T-cell (primary cell): ENCODE measurements around the gene CHRM3. TPM values are rescaled to one million over a fixed set of nuclear protein-coding genes. Genes with fewer than 3 reads are reported as not detected.

ENCODE experiments used
- ATAC-seq, 4 experiments: fragments of 200-7000 bp in 3 of 4; fragments of 150-1000 bp in 1 of 4; cut with Tn5 transposase; replicated peaks in 1 of 4; 1 replicate in 3 of 4; 2 replicates in 1 of 4; pipeline ENCODE4 v1.10.0; 2021; ENCODE audit warnings: moderate library complexity in 3 of 4, mild to moderate bottlenecking in 2 of 4, moderate number of reproducible peaks in 1 of 4
- CTCF ChIA-PET, 2 donors: fragments of 300-600 bp; sonication (Branson Sonifier 250); formaldehyde crosslinking; loops; one replicate each; lab custom pipeline; 2022; ENCODE audit warnings: antibody characterized with exemption in 2 of 2; lab: Charles Lee
- POLR2A ChIA-PET, 2 donors: fragments of 300-600 bp; sonication (Branson Sonifier 250); formaldehyde crosslinking; loops; one replicate each; lab custom pipeline; 2022; ENCODE audit warnings: antibody characterized with exemption in 2 of 2; lab: Charles Lee
- DNase-seq, 35 experiments: peaks; one replicate each; pipeline versions ENCODE4 v3.0.0 to v3.0.0-alpha.2; 2013 to 2023
- H3K27ac ChIP-seq: one replicate; pipeline ENCODE4 v1.5.1; 2013; ENCODE audit warnings: low read length
- H3K27me3 ChIP-seq, 2 experiments: replicated peaks in 1 of 2; 1 replicate in 1 of 2; 2 replicates in 1 of 2; pipeline versions ENCODE4 v1.6.1 to v1.7.0; 2013; ENCODE audit warnings: low read length in 1 of 2, mixed read lengths in 1 of 2; ENCODE audit not compliant: control insufficient read depth in 2 of 2, insufficient read depth in 2 of 2; ENCODE audit errors: extremely low read depth in 1 of 2
- H3K36me3 ChIP-seq, 2 donors: 1 replicate in 1 of 2; 2 replicates in 1 of 2; pipeline versions ENCODE4 v1.6.1 to v1.7.0; 2013; ENCODE audit warnings: low read length in 1 of 2; ENCODE audit not compliant: control insufficient read depth in 2 of 2, insufficient read depth in 1 of 2; ENCODE audit errors: extremely low read depth in 1 of 2
- H3K4me1 ChIP-seq, 2 experiments: 1 replicate in 1 of 2; 2 replicates in 1 of 2; pipeline versions ENCODE4 v1.6.1 to v1.7.0; 2013; ENCODE audit warnings: low read length in 2 of 2, mixed read lengths in 1 of 2; ENCODE audit not compliant: insufficient read depth in 2 of 2, control insufficient read depth in 1 of 2; ENCODE audit errors: extremely low read depth in 1 of 2
- H3K4me3 ChIP-seq, 2 donors: 1 replicate in 1 of 2; 2 replicates in 1 of 2; pipeline versions ENCODE4 v1.5.1 to v1.7.0; 2013; ENCODE audit warnings: mild to moderate bottlenecking in 2 of 2, low read length in 1 of 2, moderate library complexity in 1 of 2; ENCODE audit not compliant: control insufficient read depth in 1 of 2; ENCODE audit errors: extremely low read depth in 1 of 2
- H3K9me3 ChIP-seq: 2 replicates; pipeline ENCODE4 v1.7.0; 2013
- H3K27ac Mint-ChIP-seq, 2 donors: one replicate each; pipeline ENCODE4 v1.8.0; 2020 to 2021; ENCODE audit warnings: mild to moderate bottlenecking in 2 of 2, mixed read lengths in 2 of 2
- H3K27me3 Mint-ChIP-seq, 2 donors: one replicate each; pipeline ENCODE4 v1.8.0; 2021 to 2022; ENCODE audit warnings: mixed read lengths in 2 of 2
- H3K36me3 Mint-ChIP-seq: one replicate; pipeline ENCODE4 v1.8.0; 2021; ENCODE audit warnings: mixed read lengths
- H3K4me1 Mint-ChIP-seq, 3 donors: one replicate each; pipeline ENCODE4 v1.8.0; 2020 to 2022; ENCODE audit warnings: mixed read lengths in 3 of 3, mild to moderate bottlenecking in 1 of 3
- H3K4me3 Mint-ChIP-seq, 3 donors: one replicate each; pipeline ENCODE4 v1.8.0; 2020 to 2022; ENCODE audit warnings: mild to moderate bottlenecking in 3 of 3, mixed read lengths in 3 of 3, moderate library complexity in 3 of 3
- H3K9me3 Mint-ChIP-seq, 3 donors: one replicate each; pipeline ENCODE4 v1.8.0; 2020 to 2022; ENCODE audit warnings: mixed read lengths in 3 of 3
- WGBS: methylation state at CpG from one replicate; pipeline ENCODE4 v1.1.5; 2013; ENCODE audit warnings: missing lambda C conversion rate; ENCODE audit not compliant: insufficient coverage; 5-methylcytosine and 5-hydroxymethylcytosine counted together
- total RNA-seq, 35 experiments: library from RNA in 6 of 35; stranded (reverse) in 6 of 35; fragments of 120-200 nt in 1 of 35; gene quantifications; one replicate each; pipeline versions ENCODE4 v1.2.1 to v1.2.4 and lab custom pipeline; 2013 to 2026

The CHRM3 gene
- total RNA-seq, 5 donors from 2014 or later (not counting 1 experiment from before 2014, with no cell fraction given) = 0.03 to 1.3 (median 0.23) TPM

GRCh38 chr1:239354231-239354630 lies 32.1 kb upstream of the CHRM3 start:
- CTCF ChIA-PET = no interaction called here
- POLR2A ChIA-PET = interaction anchor here in 1 of 2 donors (0.7 kb wide), 1 partner anchor 582 kb away, joined by 5 read pairs; no protein-coding TSS in a partner anchor
- no peaks in the 10 kb centered on the region for H3K4me1 ChIP-seq
- no peaks in the 10 kb centered on the region for H3K36me3 ChIP-seq
- DNase-seq = no peak
- no peak overlapping the region for H3K4me3 ChIP-seq
- no peaks in the 10 kb centered on the region for H3K9me3 Mint-ChIP-seq
- no peaks in the 10 kb centered on the region for H3K4me1 Mint-ChIP-seq
- ATAC-seq = no peak
- H3K27ac ChIP-seq = no peak overlapping the region
- H3K4me3 Mint-ChIP-seq = no peak overlapping the region
- peaks cover 6 to 19% of the 10 kb centered on the region in 2 donors for H3K27me3 Mint-ChIP-seq
- H3K36me3 Mint-ChIP-seq = no peaks in the 10 kb centered on the region
- no peaks in the 10 kb centered on the region for H3K9me3 ChIP-seq
- no CpG with 5 or more reads among the region's 1 CpG for WGBS
- H3K27me3 ChIP-seq = no peaks in the 10 kb centered on the region
- no peak overlapping the region for H3K27ac Mint-ChIP-seq

DNA sequence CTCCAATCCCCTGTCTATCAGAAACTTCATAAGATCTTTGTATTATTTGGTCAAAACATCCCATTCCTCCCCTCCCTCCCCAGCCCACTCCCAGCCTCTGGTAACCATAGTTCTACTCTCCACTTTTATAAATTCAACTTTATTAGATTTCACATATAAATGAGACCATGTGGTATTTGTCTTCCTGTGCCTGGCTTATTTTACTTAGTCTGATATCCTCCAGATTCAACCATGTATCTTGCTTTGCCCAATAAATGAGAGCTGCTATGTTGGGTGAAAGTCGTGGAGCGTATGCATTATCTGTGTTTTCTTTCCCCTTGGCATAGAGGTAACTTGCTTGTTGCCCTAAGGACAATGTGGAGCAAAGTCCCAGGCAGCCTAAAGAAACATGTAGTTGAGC lies 28.5 kb upstream of the CHRM3 start:
- Mint-ChIP-seq H3K36me3 (no peaks in the 10 kb centered on the region), H3K9me3 (no peaks in the 10 kb centered on the region), H3K27ac (no peak overlapping the region), H3K27me3 (peaks cover 2 to 19% of the 10 kb centered on the region in 2 donors), H3K4me1 (no peaks in the 10 kb centered on the region), H3K4me3 (no peak overlapping the region)
- Histone ChIP-seq H3K27me3 (no peaks in the 10 kb centered on the region), H3K36me3 (no peaks in the 10 kb centered on the region), H3K4me1 (no peaks in the 10 kb centered on the region), H3K9me3 (no peaks in the 10 kb centered on the region), H3K4me3 (no peak overlapping the region), H3K27ac (no peak overlapping the region)
- no peak for DNase-seq
- ChIA-PET CTCF (no interaction called here), POLR2A (no interaction called here)
- WGBS = no CpG with 5 or more reads among the region's 2 CpGs
- no peak for ATAC-seq

- H3K27me3 ChIP-seq = no peaks in the 10 kb centered on the region
- Mint-ChIP-seq H3K27ac (no peak overlapping the region), H3K36me3 (no peaks in the 10 kb centered on the region), H3K4me3 (no peak overlapping the region), H3K9me3 (no peaks in the 10 kb centered on the region), H3K27me3 (peaks cover 2 to 19% of the 10 kb centered on the region in 2 donors), H3K4me1 (no peaks in the 10 kb centered on the region)
- no peak overlapping the region for H3K4me3 ChIP-seq
- ATAC-seq (no peak), DNase-seq (no peak)
- H3K27ac ChIP-seq = no peak overlapping the region
- ChIA-PET CTCF (no interaction called here), POLR2A (no interaction called here)
- no peaks in the 10 kb centered on the region for H3K4me1 ChIP-seq
- 60% methylated on average over 1 of the region's 4 CpGs for WGBS
- H3K9me3 ChIP-seq = no peaks in the 10 kb centered on the region
- no peaks in the 10 kb centered on the region for H3K36me3 ChIP-seq
Measured at GRCh38 chr1:239361403-239361802, 25.0 kb upstream of the CHRM3 start.

GRCh38 chr1:239363930-239364329 lies 22.4 kb upstream of the CHRM3 start:
- Histone ChIP-seq H3K36me3 (no peaks in the 10 kb centered on the region), H3K4me1 (no peaks in the 10 kb centered on the region), H3K9me3 (no peaks in the 10 kb centered on the region), H3K27me3 (peaks cover 0 to 3% of the 10 kb centered on the region in 2 experiments), H3K4me3 (no peak overlapping the region), H3K27ac (no peak overlapping the region)
- ATAC-seq (no peak), DNase-seq (no peak)
- Mint-ChIP-seq H3K27ac (no peak overlapping the region), H3K36me3 (no peaks in the 10 kb centered on the region), H3K9me3 (no peaks in the 10 kb centered on the region), H3K27me3 (peaks cover 5 to 8% of the 10 kb centered on the region in 2 donors), H3K4me1 (no peaks in the 10 kb centered on the region), H3K4me3 (no peak overlapping the region)
- ChIA-PET CTCF (no interaction called here), POLR2A (no interaction called here)
- WGBS = 70% methylated on average over 5 of the region's 5 CpGs

DNA sequence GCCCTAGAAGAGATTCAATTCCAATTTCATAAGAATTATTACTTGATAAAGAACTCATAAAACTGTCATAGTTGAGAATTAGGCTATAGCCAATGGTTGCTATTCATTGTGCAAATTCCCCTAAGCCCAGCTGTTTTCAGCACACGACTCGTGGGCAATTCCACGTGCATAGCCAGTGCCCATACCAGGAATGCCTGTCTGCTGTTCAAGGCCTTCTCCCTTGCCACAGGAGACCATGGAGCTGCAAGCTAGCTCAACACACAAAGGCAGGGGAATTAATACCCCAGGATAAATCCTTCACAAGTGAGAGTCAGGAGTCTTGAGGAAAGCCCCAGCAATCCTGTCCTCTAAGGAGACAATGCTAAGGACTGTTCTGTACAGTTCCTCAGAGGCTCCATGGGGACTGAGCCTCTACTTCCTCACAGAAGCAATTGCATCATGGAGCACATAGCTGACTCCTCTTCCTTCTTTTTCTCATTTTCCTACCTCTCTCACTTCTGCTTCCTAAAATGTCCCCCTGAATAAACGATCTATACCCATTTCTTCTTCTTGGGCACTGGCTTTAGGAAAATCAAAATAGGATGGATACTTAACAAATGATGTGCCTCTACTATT lies 19.1 kb upstream of the CHRM3 start:
- H3K27ac ChIP-seq = no peak overlapping the region
- no peaks in the 10 kb centered on the region for H3K36me3 ChIP-seq
- H3K27me3 ChIP-seq = peaks cover 0 to 3% of the 10 kb centered on the region in 2 experiments
- no peaks in the 10 kb centered on the region for H3K9me3 Mint-ChIP-seq
- no peaks in the 10 kb centered on the region for H3K9me3 ChIP-seq
- H3K36me3 Mint-ChIP-seq = no peaks in the 10 kb centered on the region
- WGBS = 91% methylated on average over 3 of the region's 4 CpGs
- ChIA-PET CTCF (interaction anchor here in 1 of 2 donors (1.2 kb wide), 1 partner anchor 57 kb away, joined by 3 read pairs; no protein-coding TSS in a partner anchor), POLR2A (no interaction called here)
- no peak overlapping the region for H3K27ac Mint-ChIP-seq
- H3K4me3 Mint-ChIP-seq = no peak overlapping the region
- H3K4me1 Mint-ChIP-seq = no peaks in the 10 kb centered on the region
- no peaks in the 10 kb centered on the region for H3K4me1 ChIP-seq
- DNase-seq = no peak
- H3K27me3 Mint-ChIP-seq = peaks cover 20 to 21% of the 10 kb centered on the region in 2 donors
- H3K4me3 ChIP-seq = no peak overlapping the region
- no peak for ATAC-seq

DNA sequence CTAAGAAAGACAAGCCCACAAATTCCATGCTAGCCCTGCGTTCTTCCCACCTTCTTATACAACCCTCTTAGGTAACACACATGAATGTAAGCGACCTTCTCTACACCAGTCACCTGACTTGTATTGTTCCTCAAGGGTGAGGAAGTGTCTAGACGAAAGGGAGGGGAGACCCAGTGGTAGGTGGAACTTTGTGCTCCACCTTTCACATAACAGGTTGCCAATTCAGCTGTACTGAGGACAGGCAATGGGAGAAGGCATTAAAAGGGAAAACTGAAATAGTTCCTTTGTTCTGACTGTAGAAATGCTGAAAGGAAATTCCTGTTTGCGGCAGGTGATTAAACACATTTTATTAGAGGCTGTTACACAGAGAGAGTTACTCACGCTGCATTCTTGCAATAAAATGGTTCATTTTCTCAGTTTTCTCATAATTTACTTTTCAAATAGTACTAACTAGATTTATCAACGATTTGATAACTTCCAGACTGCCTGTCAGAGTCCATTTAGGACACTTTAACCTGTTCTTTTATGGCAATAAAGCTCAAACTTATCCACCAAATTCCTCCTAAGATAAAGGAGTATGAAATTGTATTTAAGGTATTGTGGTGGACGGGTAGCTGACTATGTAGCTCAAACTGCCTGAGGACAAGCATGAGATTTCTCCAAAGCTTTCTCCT lies 17.8 kb upstream of the CHRM3 start:
- H3K9me3 ChIP-seq = no peaks in the 10 kb centered on the region
- Mint-ChIP-seq H3K27me3 (peaks cover 24 to 25% of the 10 kb centered on the region in 2 donors), H3K9me3 (no peaks in the 10 kb centered on the region), H3K27ac (no peak overlapping the region), H3K4me1 (no peaks in the 10 kb centered on the region), H3K36me3 (no peaks in the 10 kb centered on the region), H3K4me3 (no peak overlapping the region)
- H3K4me3 ChIP-seq = no peak overlapping the region
- no peak overlapping the region for H3K27ac ChIP-seq
- no CpG with 5 or more reads among the region's 7 CpGs for WGBS
- H3K4me1 ChIP-seq = no peaks in the 10 kb centered on the region
- ChIA-PET POLR2A (no interaction called here), CTCF (no interaction called here)
- peaks cover 0 to 3% of the 10 kb centered on the region in 2 experiments for H3K27me3 ChIP-seq
- H3K36me3 ChIP-seq = no peaks in the 10 kb centered on the region
- no peak for ATAC-seq
- DNase-seq = no peak
